Right lobe of liver (tissue), 6 donors: ENCODE results near the gene TSPAN14. TPM values are rescaled to one million over a fixed set of nuclear protein-coding genes. Genes with fewer than 3 reads are reported as not detected.
"Not testable (repeated sequence)": the region's sequence is repeated elsewhere in the genome, so short reads cannot be mapped to it uniquely, and the experiment has no call there.

Source experiments
- ATAC-seq, 4 donors: fragments of 200-7000 bp; cut with Tn5 transposase; one replicate each; pipeline ENCODE4 v1.9.1; 2020; ENCODE audit warnings: mild to moderate bottlenecking in 4 of 4, moderate library complexity in 4 of 4
- DNase-seq, 3 donors: peaks; one replicate each; pipeline ENCODE4 v3.0.0-alpha.2; 2020
- H3K27ac ChIP-seq, 3 donors: fragments of 200-600 bp; one replicate each; pipeline ENCODE4 v1.8.0; 2022
- H3K27me3 ChIP-seq, 2 donors: fragments of 200-600 bp; one replicate each; pipeline ENCODE4 v1.8.0; 2022
- H3K36me3 ChIP-seq, 4 donors: fragments of 200-600 bp; sonication (generic) in 1 of 4; one replicate each; pipeline versions ENCODE4 v1.5.1 to v1.8.0; 2017 to 2022; ENCODE audit warnings: control low read depth in 1 of 4
- H3K4me1 ChIP-seq, 4 donors: fragments of 200-600 bp; sonication (generic) in 1 of 4; one replicate each; pipeline versions ENCODE4 v1.5.1 to v1.8.0; 2017 to 2022; ENCODE audit warnings: control low read depth in 1 of 4
- H3K4me3 ChIP-seq, 3 donors: fragments of 200-600 bp; one replicate each; pipeline ENCODE4 v1.8.0; 2022
- H3K9me3 ChIP-seq, 4 donors: fragments of 200-600 bp; sonication (generic) in 1 of 4; one replicate each; pipeline versions ENCODE4 v1.5.1 to v1.8.0; 2017 to 2022; ENCODE audit warnings: control low read depth in 1 of 4
- POLR2A ChIP-seq: fragments of 450-650 bp; IDR thresholded peaks from one replicate; pipeline ENCODE4 v1.6.1; 2017; ENCODE audit warnings: antibody characterized with exemption, mild to moderate bottlenecking
- WGBS: methylation state at CpG from one replicate; pipeline ENCODE4 v1.1.6; 2018; ENCODE audit warnings: low coverage, low lambda C conversion rate; ENCODE audit not compliant: insufficient coverage; ENCODE audit errors: missing lambda C conversion rate; 5-methylcytosine and 5-hydroxymethylcytosine counted together
- intact Hi-C, 2 donors: fragments of 100-400 bp; cut with DNase I; formaldehyde crosslinking; loops; one replicate each; pipeline versions ENCODE4 v1.11.2 to v1.14.1; 2022
- total RNA-seq, 6 experiments: library from RNA; depleted of rRNA in 2 of 6; stranded (reverse); fragments of >200 nt in 2 of 6; fragmentation: NEBNext Ultra II Directional in 3 of 6; extraction: Animal tissue kit (Norgen Biotek cat#: 25700) in 3 of 6; gene quantifications; one replicate each; pipeline versions ENCODE4 v1.1.0 to v1.2.4, GENCODE V29; 2016 to 2023
- TF ChIP-seq, protein P1 (sequence below), 4 donors: fragments of 200-600 bp in 3 of 4; fragments of 450-650 bp in 1 of 4; IDR thresholded peaks; one replicate each; pipeline versions ENCODE4 v1.5.1 to v1.8.0; 2016 to 2022; ENCODE audit warnings: antibody characterized with exemption in 4 of 4, mild to moderate bottlenecking in 2 of 4
- donor health status: DM: no; HTN: yes; CAD: no.
- donor health status: DM: no; HTN: no; CAD: no.
- donor health status: DM: no; HTN: no; CAD: no.
- donor health status: DM: no; HTN: yes; CAD: no.
- donor health status: DM: no; HTN: yes; CAD: no.

The TSPAN14 gene
- total RNA-seq, 6 experiments from 2014 or later, result 22.1 to 39.0 (median 28.4) TPM

DNA sequence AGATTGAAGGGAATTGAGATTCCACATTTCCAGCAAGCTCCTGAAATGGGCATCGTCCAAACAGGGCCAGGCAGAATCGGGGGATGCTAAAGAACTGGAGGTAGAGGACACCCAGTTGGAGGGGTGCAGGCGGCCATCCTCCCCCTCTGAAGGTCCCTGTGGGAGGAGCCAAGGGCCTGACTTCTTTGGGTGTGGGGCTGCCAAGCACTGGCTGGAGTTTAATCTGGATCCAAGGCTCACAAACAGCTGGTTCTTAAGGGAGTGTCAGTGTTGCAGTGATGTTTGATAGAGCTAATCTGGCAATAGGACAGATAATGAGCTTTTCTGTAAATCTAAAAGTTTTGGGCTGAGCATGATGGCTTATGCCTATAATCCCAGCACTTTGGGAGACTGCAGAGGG is 20.8 kb downstream of the TSPAN14 start:
- Histone ChIP-seq H3K27me3 (no peaks in the 10 kb centered on the region), H3K4me1 (peaks cover 0 to 21% (median 4%) of the 10 kb centered on the region in 4 donors), H3K36me3 (peaks cover 0 to 11% (median 2%) of the 10 kb centered on the region in 4 donors), H3K9me3 (no peaks in the 10 kb centered on the region), H3K4me3 (no peak overlapping the region), H3K27ac (no peak overlapping the region)
- 95% methylated on average over 3 of the region's 3 CpGs for WGBS
- intact Hi-C loops, result no loop called here
- no peak for ATAC-seq
- TF ChIP-seq, protein P1, sequence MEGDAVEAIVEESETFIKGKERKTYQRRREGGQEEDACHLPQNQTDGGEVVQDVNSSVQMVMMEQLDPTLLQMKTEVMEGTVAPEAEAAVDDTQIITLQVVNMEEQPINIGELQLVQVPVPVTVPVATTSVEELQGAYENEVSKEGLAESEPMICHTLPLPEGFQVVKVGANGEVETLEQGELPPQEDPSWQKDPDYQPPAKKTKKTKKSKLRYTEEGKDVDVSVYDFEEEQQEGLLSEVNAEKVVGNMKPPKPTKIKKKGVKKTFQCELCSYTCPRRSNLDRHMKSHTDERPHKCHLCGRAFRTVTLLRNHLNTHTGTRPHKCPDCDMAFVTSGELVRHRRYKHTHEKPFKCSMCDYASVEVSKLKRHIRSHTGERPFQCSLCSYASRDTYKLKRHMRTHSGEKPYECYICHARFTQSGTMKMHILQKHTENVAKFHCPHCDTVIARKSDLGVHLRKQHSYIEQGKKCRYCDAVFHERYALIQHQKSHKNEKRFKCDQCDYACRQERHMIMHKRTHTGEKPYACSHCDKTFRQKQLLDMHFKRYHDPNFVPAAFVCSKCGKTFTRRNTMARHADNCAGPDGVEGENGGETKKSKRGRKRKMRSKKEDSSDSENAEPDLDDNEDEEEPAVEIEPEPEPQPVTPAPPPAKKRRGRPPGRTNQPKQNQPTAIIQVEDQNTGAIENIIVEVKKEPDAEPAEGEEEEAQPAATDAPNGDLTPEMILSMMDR (IDR thresholded peaks at IDR 0.05), result no peak
- no peak for TF ChIP-seq POLR2A
- no peak for DNase-seq

DNA sequence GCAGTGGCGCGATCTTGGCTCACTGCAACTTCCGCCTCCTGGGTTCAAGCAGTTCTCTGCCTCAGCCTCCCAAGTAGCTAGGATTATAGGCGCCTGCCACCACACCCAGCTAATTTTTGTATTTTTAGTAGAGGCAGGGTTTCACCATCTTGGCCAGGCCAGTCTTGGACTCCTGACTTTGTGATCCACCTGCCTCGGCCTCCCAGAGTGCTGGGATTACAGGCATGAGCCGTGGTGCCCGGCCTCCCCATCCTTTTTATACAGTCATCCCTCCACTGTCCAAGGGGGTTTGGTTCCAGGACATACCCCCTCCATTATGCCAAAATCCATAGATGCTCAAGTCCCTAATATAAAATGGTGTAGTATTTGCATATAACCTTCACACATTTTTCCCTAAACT is 21.5 kb downstream of the TSPAN14 start:
- ATAC-seq, H3K36me3 ChIP-seq, H3K27ac ChIP-seq: not testable (repeated sequence)

DNA sequence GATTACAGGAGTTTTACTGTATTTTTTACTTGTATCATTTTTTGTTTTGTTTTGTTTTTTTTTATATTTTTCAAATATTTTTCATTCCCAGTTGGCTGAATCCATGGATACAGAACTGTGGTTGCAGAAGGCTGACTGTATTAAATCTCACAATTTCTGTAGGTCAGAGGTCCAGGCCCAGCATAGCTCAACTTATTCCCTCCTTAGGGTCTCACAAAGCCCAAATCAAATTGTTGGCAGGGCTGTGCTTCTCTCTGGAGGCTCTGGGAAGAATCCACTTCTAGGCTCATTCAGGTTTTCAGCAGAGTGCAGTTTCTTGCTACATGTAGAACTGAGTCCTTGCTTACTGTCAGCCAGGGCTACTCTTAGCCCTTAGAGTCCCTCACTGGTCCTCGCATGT is 22.6 kb downstream of the TSPAN14 start:
- no peak overlapping the region for H3K4me3 ChIP-seq
- ATAC-seq (peak in 1 of 4 donors; percentile 34), DNase-seq (no peak)
- H3K36me3 ChIP-seq, result peaks cover 0 to 3% (median 0%) of the 10 kb centered on the region in 4 donors
- TF ChIP-seq, protein P1 (IDR thresholded peaks at IDR 0.05), result no peak
- no peak for TF ChIP-seq POLR2A
- no peaks in the 10 kb centered on the region for H3K9me3 ChIP-seq
- WGBS, result no CpG with 5 or more reads among the region's 1 CpG
- H3K4me1 ChIP-seq, result peaks cover 0 to 15% (median 0%) of the 10 kb centered on the region in 4 donors
- no peaks in the 10 kb centered on the region for H3K27me3 ChIP-seq
- intact Hi-C loops, result no loop called here
- no peak overlapping the region for H3K27ac ChIP-seq

More for the DNA sequence above, 21.5 kb downstream of the TSPAN14 start:
- intact Hi-C loops, DNase-seq, H3K4me3 ChIP-seq, H3K9me3 ChIP-seq, H3K27me3 ChIP-seq: not testable (repeated sequence)
- H3K4me1 ChIP-seq, result peaks cover 0 to 21% (median 2%) of the 10 kb centered on the region in 4 donors
- 81% methylated on average over 3 of the region's 7 CpGs for WGBS

DNA sequence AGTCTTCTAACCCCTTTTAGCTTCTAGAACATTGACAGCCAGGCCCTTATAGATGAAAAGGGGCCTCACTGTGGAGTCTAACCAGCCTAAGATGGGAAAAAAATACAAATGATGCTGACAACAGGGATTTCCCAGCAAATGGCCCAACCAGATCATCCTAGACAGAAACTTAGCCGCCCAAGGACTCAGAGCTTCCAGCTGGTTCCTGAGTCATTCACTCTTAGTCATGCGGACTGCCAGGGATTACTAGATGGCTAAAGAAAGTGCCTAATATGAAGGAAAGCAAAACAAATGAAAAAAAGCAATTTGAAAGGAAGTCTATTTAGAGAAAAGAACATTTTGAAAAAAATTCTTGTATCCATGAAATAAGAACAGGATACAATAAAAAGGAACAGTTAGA is 23.7 kb downstream of the TSPAN14 start:
- ATAC-seq (peak in 2 of 4 donors; percentile 33 to 72), DNase-seq (no peak)
- TF ChIP-seq, protein P1 (IDR thresholded peaks at IDR 0.05), result no peak
- no peak for TF ChIP-seq POLR2A
- 73% methylated on average over 2 of the region's 2 CpGs for WGBS
- intact Hi-C loops, result no loop called here
- Histone ChIP-seq H3K36me3 (peaks cover 0 to 2% (median 0%) of the 10 kb centered on the region in 4 donors), H3K9me3 (no peaks in the 10 kb centered on the region), H3K27me3 (no peaks in the 10 kb centered on the region), H3K27ac (no peak overlapping the region), H3K4me3 (no peak overlapping the region), H3K4me1 (peaks cover 0 to 12% (median 0%) of the 10 kb centered on the region in 4 donors)

DNA sequence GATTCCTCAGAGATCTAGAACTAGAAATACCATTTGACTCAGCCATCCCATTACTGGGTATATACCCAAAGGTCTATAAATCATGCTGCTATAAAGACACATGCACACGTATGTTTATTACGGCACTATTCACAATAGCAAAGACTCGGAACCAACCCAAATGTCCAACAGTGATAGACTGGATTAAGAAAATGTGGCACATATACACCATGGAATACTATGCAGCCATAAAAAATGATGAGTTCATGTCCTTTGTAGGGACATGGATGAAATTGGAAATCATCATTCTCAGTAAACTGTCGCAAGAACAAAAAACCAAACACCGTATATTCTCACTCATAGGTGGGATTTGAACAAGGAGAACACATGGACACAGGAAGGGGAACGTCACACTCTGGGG is 26.3 kb downstream of the TSPAN14 start:
- DNase-seq, H3K9me3 ChIP-seq, H3K27me3 ChIP-seq, H3K36me3 ChIP-seq, ATAC-seq, intact Hi-C loops, H3K27ac ChIP-seq, H3K4me3 ChIP-seq: not testable (repeated sequence)
- 100% methylated on average over 1 of the region's 6 CpGs for WGBS
- peaks cover 0 to 19% (median 11%) of the 10 kb centered on the region in 4 donors for H3K4me1 ChIP-seq

DNA sequence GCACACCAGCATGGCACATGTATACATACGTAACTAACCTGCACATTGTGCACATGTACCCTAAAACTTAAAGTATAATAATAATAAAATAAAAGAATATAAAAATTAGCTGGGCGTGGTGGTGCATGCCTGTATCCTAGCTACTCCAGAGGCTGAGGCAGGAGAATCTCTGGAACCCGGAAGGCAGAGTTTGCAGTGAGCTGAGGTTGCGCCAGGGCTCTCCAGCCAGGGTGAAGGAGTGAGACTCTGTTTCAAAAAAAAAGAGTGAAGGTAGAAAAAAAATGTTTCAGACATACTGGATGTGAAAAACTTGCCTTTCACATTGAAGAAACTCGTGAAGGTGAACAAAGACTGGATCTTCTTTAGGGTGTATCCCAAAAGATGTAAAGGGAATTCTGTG is 26.7 kb downstream of the TSPAN14 start:
- Histone ChIP-seq H3K9me3 (no peaks in the 10 kb centered on the region), H3K4me1 (peaks cover 0 to 19% (median 11%) of the 10 kb centered on the region in 4 donors), H3K27ac (no peak overlapping the region), H3K36me3 (no peaks in the 10 kb centered on the region), H3K27me3 (no peaks in the 10 kb centered on the region), H3K4me3 (no peak overlapping the region)
- ATAC-seq (no peak), DNase-seq (no peak)
- intact Hi-C loops, result no loop called here
- 96% methylated on average over 5 of the region's 5 CpGs for WGBS
- no peak for TF ChIP-seq POLR2A
- TF ChIP-seq, protein P1 (IDR thresholded peaks at IDR 0.05), result no peak
